H1 (cell line): Measurements from ENCODE around the gene CRY1. TPM values are rescaled to one million over a fixed set of nuclear protein-coding genes. Genes with fewer than 3 reads are reported as not detected.

Experiments used
- CTCF ChIA-PET: fragments of 300-600 bp; sonication (Branson Sonifier 250); formaldehyde crosslinking; loops from one replicate; lab custom pipeline; 2021; ENCODE audit not compliant: partially characterized antibody; lab: Charles Lee
- POLR2A ChIA-PET: fragments of 300-600 bp; sonication (Branson Sonifier 250); formaldehyde crosslinking; loops from one replicate; lab custom pipeline; 2021; ENCODE audit warnings: inconsistent platforms; ENCODE audit not compliant: partially characterized antibody; lab: Charles Lee
- DNase-seq, 2 experiments: peaks; one replicate each; pipeline versions ENCODE4 v3.0.0 to v3.0.0-alpha.2; 2010 to 2022; ENCODE audit warnings: low spot score in 2 of 2, low read depth in 1 of 2, mixed read lengths in 1 of 2
- FAIRE-seq: peaks from 2 replicates; lab custom pipeline; 2011; peaks lifted over from hg19 to GRCh38; lab: Jason Lieb, UNC
- H2AFZ ChIP-seq: 2 replicates; pipeline ENCODE4 v1.8.1; 2012; ENCODE audit warnings: low read length, inconsistent platforms
- H2AK5ac ChIP-seq: 2 replicates; pipeline ENCODE4 v1.6.1; 2013; ENCODE audit warnings: low read depth, low read length
- H2BK120ac ChIP-seq: replicated peaks from 2 replicates; pipeline ENCODE3; 2013; ENCODE audit warnings: low read depth, low read length, inconsistent platforms
- H2BK12ac ChIP-seq: 2 replicates; pipeline ENCODE4 v1.6.1; 2013; ENCODE audit warnings: low read depth, low read length
- H2BK15ac ChIP-seq: 2 replicates; pipeline ENCODE4 v1.6.1; 2013; ENCODE audit warnings: low read length
- H2BK20ac ChIP-seq: 2 replicates; pipeline ENCODE4 v1.6.1; 2013; ENCODE audit warnings: low read length
- H2BK5ac ChIP-seq: 2 replicates; pipeline ENCODE4 v1.6.1; 2013; ENCODE audit warnings: low read depth, low read length
- H3K14ac ChIP-seq: 2 replicates; pipeline ENCODE4 v1.6.1; 2013; ENCODE audit warnings: inconsistent platforms; ENCODE audit not compliant: insufficient read length
- H3K18ac ChIP-seq: 2 replicates; pipeline ENCODE4 v1.6.1; 2013; ENCODE audit warnings: low read length; ENCODE audit errors: extremely low read depth
- H3K23ac ChIP-seq: 2 replicates; pipeline ENCODE4 v1.6.1; 2013; ENCODE audit warnings: inconsistent platforms; ENCODE audit not compliant: insufficient read length
- H3K23me2 ChIP-seq: 2 replicates; pipeline ENCODE4 v1.6.1; 2013; ENCODE audit warnings: low read depth, low read length
- H3K27ac ChIP-seq: 2 replicates; pipeline ENCODE4 v1.6.1; 2011; ENCODE audit warnings: low read depth, low read length, inconsistent platforms
- H3K27me3 ChIP-seq, 4 experiments: replicated peaks in 1 of 4; 1 replicate in 1 of 4; 2 replicates in 3 of 4; pipeline versions ENCODE4 v1.6.1 to v1.8.1; 2011 to 2013; ENCODE audit warnings: low read length in 3 of 4, mild to moderate bottlenecking in 3 of 4, inconsistent platforms in 2 of 4, mixed read lengths in 2 of 4, moderate library complexity in 1 of 4; ENCODE audit not compliant: control insufficient read depth in 3 of 4, insufficient read depth in 3 of 4; ENCODE audit errors: extremely low read depth in 1 of 4
- H3K36me3 ChIP-seq, 4 experiments: 2 replicates each; pipeline versions ENCODE4 v1.6.1 to v1.8.1; 2011 to 2013; ENCODE audit warnings: mild to moderate bottlenecking in 4 of 4, low read length in 3 of 4, moderate library complexity in 2 of 4, control low read depth in 1 of 4, inconsistent platforms in 1 of 4; ENCODE audit not compliant: insufficient read depth in 4 of 4, control insufficient read depth in 2 of 4
- H3K4ac ChIP-seq: replicated peaks from 2 replicates; pipeline ENCODE3; 2013; ENCODE audit warnings: low read length, low read depth, mixed read lengths, inconsistent platforms; ENCODE audit not compliant: insufficient read length
- H3K4me1 ChIP-seq, 4 experiments: replicated peaks in 1 of 4; 1 replicate in 1 of 4; 2 replicates in 3 of 4; pipeline versions ENCODE4 v1.6.1 to v1.8.1; 2011 to 2013; ENCODE audit warnings: low read length in 3 of 4, inconsistent platforms in 2 of 4, mixed read lengths in 1 of 4; ENCODE audit not compliant: insufficient read depth in 4 of 4, control insufficient read depth in 3 of 4
- H3K4me2 ChIP-seq, 2 experiments: 2 replicates each; pipeline versions ENCODE4 v1.6.1 to v1.8.1; 2011 to 2013; ENCODE audit warnings: low read depth in 2 of 2, low read length in 2 of 2, control low read depth in 1 of 2, inconsistent platforms in 1 of 2, mild to moderate bottlenecking in 1 of 2; ENCODE audit not compliant: insufficient read depth in 1 of 2
- H3K4me3 ChIP-seq, 4 experiments: fragments of 200-600, 300-600 bp in 1 of 4; sonication (generic), shearing (Covaris generic), sonication (Bioruptor Twin) in 1 of 4; 2 replicates each; pipeline versions ENCODE4 v1.5.1 to v1.8.1; 2011 to 2016; ENCODE audit warnings: low read length in 4 of 4, low read depth in 3 of 4, control low read depth in 2 of 4, inconsistent platforms in 2 of 4, mild to moderate bottlenecking in 2 of 4, mixed read lengths in 1 of 4, moderate library complexity in 1 of 4; ENCODE audit not compliant: insufficient read depth in 2 of 4; ENCODE audit errors: extremely low read depth in 1 of 4
- H3K56ac ChIP-seq: replicated peaks from 2 replicates; pipeline ENCODE3; 2013; ENCODE audit warnings: low read depth, mild to moderate bottlenecking, mixed read lengths, low read length, inconsistent platforms; ENCODE audit not compliant: insufficient read length
- H3K79me1 ChIP-seq: 2 replicates; pipeline ENCODE4 v1.6.1; 2013; ENCODE audit warnings: low read depth, low read length, control low read depth
- H3K79me2 ChIP-seq, 2 experiments: 2 replicates each; pipeline versions ENCODE4 v1.6.1 to v1.8.1; 2012 to 2013; ENCODE audit warnings: low read length in 2 of 2, mild to moderate bottlenecking in 2 of 2, inconsistent platforms in 1 of 2; ENCODE audit not compliant: insufficient read depth in 2 of 2, control insufficient read depth in 1 of 2
- H3K9ac ChIP-seq, 4 experiments: replicated peaks in 1 of 4; 1 replicate in 1 of 4; 2 replicates in 3 of 4; pipeline versions ENCODE4 v1.6.1 to v1.8.1; 2011 to 2013; ENCODE audit warnings: low read depth in 3 of 4, low read length in 3 of 4, control low read depth in 2 of 4, mild to moderate bottlenecking in 2 of 4, moderate library complexity in 2 of 4, inconsistent platforms in 1 of 4; ENCODE audit errors: extremely low read depth in 1 of 4
- H3K9me3 ChIP-seq, 2 experiments: 2 replicates each; pipeline versions ENCODE4 v1.6.1 to v1.8.1; 2012 to 2013; ENCODE audit warnings: mild to moderate bottlenecking in 2 of 2, moderate library complexity in 2 of 2, control low read depth in 1 of 2, inconsistent platforms in 1 of 2, low read depth in 1 of 2, low read length in 1 of 2, mixed read lengths in 1 of 2; ENCODE audit not compliant: insufficient read depth in 2 of 2
- H4K20me1 ChIP-seq, 2 experiments: replicated peaks in 1 of 2; 2 replicates each; pipeline versions ENCODE3 to v1.8.1; 2011 to 2013; ENCODE audit warnings: inconsistent platforms in 2 of 2, low read length in 2 of 2, mild to moderate bottlenecking in 1 of 2; ENCODE audit not compliant: insufficient read depth in 2 of 2, control insufficient read depth in 1 of 2
- H4K5ac ChIP-seq: 2 replicates; pipeline ENCODE4 v1.6.1; 2013; ENCODE audit warnings: low read length, low read depth, mixed read lengths, inconsistent platforms; ENCODE audit not compliant: insufficient read length
- H4K8ac ChIP-seq: 2 replicates; pipeline ENCODE4 v1.8.0; 2013; ENCODE audit warnings: mild to moderate bottlenecking, moderate library complexity, low read length, inconsistent platforms; ENCODE audit not compliant: insufficient read depth; ENCODE audit errors: extremely low read depth
- H4K91ac ChIP-seq: replicated peaks from 2 replicates; pipeline ENCODE3; 2013; ENCODE audit warnings: low read length, mixed read lengths, inconsistent platforms; ENCODE audit not compliant: insufficient read length
- CHD1 ChIP-seq: IDR thresholded peaks from 2 replicates; pipeline ENCODE4 v1.6.1; 2012; ENCODE audit warnings: low read depth, low read length, improper control_type of control experiment
- EP300 ChIP-seq, 2 experiments: IDR thresholded peaks; 1 replicate in 1 of 2; 2 replicates in 1 of 2; pipeline ENCODE4 v1.6.1; 2011 to 2012; ENCODE audit warnings: low read depth in 2 of 2, low read length in 2 of 2, mild to moderate bottlenecking in 2 of 2, borderline replicate concordance in 1 of 2, inconsistent platforms in 1 of 2, moderate library complexity in 1 of 2
- GABPA ChIP-seq: IDR thresholded peaks from 2 replicates; pipeline ENCODE4 v1.6.1; 2011; ENCODE audit warnings: mild to moderate bottlenecking, low read length, moderate library complexity, borderline replicate concordance; ENCODE audit not compliant: insufficient read depth
- KDM1A ChIP-seq: fragments of 200-600, 300-600 bp; sonication (generic); IDR thresholded peaks from 2 replicates; pipeline ENCODE4 v1.7.1; 2016; ENCODE audit warnings: mild to moderate bottlenecking, low read length, borderline replicate concordance
- NANOG ChIP-seq: IDR thresholded peaks from 2 replicates; pipeline ENCODE4 v1.6.1; 2011; ENCODE audit warnings: low read length, low read depth, mild to moderate bottlenecking, inconsistent platforms; ENCODE audit not compliant: insufficient read depth, poor library complexity, severe bottlenecking
- RAD21 ChIP-seq, 2 experiments: IDR thresholded peaks in 1 of 2; conservative IDR thresholded peaks in 1 of 2; 2 replicates each; pipeline ENCODE4 v1.6.1; 2011; ENCODE audit warnings: low read depth in 2 of 2, low read length in 2 of 2, improper control_type of control experiment in 1 of 2, inconsistent platforms in 1 of 2, mild to moderate bottlenecking in 1 of 2, moderate library complexity in 1 of 2
- SP1 ChIP-seq: IDR thresholded peaks from 2 replicates; pipeline ENCODE4 v1.6.1; 2011; ENCODE audit warnings: low read depth, low read length
- TAF1 ChIP-seq: IDR thresholded peaks from 2 replicates; pipeline ENCODE4 v1.6.1; 2011; ENCODE audit warnings: mild to moderate bottlenecking, low read depth, low read length
- WGBS, 2 experiments: shearing (Covaris generic) in 1 of 2; methylation state at CpG; one replicate each; pipeline versions ENCODE4 v1.1.6 to v1.1.7; 2013 to 2015; ENCODE audit warnings: low lambda C conversion rate in 2 of 2, mixed read lengths in 2 of 2, inconsistent platforms in 1 of 2, low coverage in 1 of 2, missing lambda C conversion rate in 1 of 2; ENCODE audit not compliant: insufficient replicate concordance in 2 of 2, insufficient coverage in 1 of 2, insufficient read length in 1 of 2; ENCODE audit errors: extremely low coverage in 1 of 2, missing lambda C conversion rate in 1 of 2; 5-methylcytosine and 5-hydroxymethylcytosine counted together
- polyA plus RNA-seq, 7 experiments: library from polyadenylated mRNA; depleted of rRNA in 3 of 7; stranded (reverse) in 5 of 7; unstranded in 2 of 7; fragments of >200 nt in 5 of 7; fragments of 200-250 nt in 2 of 7; gene quantifications; 1 replicate in 5 of 7; 2 replicates in 1 of 7; 4 replicates in 1 of 7; pipeline versions ENCODE4 v1.2.1 to v1.2.3, GENCODE V29; 2011 to 2013; ENCODE audit warnings: missing spikeins in 2 of 7, mixed read lengths in 2 of 7
- total RNA-seq: library from RNA; stranded (reverse); fragmentation: NEBNext Ultra II Directional; extraction: Animal tissue kit (Norgen Biotek cat#: 25700); gene quantifications from 2 replicates; pipeline ENCODE4 v1.2.1, GENCODE V29; 2021
- TF ChIP-seq, protein P1 (sequence below): IDR thresholded peaks from 2 replicates; pipeline ENCODE4 v1.6.1; 2011; ENCODE audit warnings: low read depth, mild to moderate bottlenecking, low read length; ENCODE audit not compliant: insufficient read depth

CRY1 gene
- total and polyA plus RNA-seq, 2 of the 8 experiments (the other 6 are each of a cell fraction or from before 2014, with no cell fraction given) = 13.6 to 25.1 TPM

DNA sequence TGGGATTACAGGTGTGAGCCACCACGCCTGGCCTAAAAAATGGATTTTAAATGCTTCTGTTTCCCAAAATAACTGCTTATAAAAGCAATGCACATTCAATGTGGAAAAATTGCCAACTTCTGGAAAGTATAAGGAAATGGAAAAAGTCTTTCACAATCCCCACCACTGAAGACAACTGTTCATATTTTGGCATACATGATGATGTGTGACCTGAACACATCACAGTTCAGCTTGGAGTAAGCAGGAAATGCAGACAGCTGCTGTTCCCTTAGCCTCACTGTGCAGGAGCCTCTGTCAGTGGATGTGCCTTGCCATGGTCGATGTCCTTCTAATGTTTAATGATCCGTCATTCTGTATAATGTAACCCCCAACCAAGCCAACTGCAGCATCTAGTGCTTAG, 111.6 kb downstream of the CRY1 start:
- ChIA-PET POLR2A (no interaction called here), CTCF (no interaction called here)

More for the DNA sequence above, 111.6 kb downstream of the CRY1 start:
- H4K20me1 ChIP-seq = no peaks in the 10 kb centered on the region
- H3K4me3 ChIP-seq = no peak overlapping the region
- no peak overlapping the region for H2AK5ac ChIP-seq
- peaks cover 0 to 5% (median 1%) of the 10 kb centered on the region in 4 experiments; a peak in 2 of 7 replicates for H3K4me1 ChIP-seq
- H3K9ac ChIP-seq = no peak overlapping the region; a peak in 1 of 7 replicates
- H2BK120ac ChIP-seq = no peak overlapping the region
- H3K36me3 ChIP-seq = peaks cover 0 to 4% (median 0%) of the 10 kb centered on the region in 4 experiments; a peak in 2 of 8 replicates
- no peak overlapping the region for H3K23ac ChIP-seq
- no peaks in the 10 kb centered on the region for H3K79me1 ChIP-seq
- H2BK12ac ChIP-seq = no peak overlapping the region
- DNase-seq = no peak
- H3K14ac ChIP-seq = no peak overlapping the region
- no peak overlapping the region for H3K18ac ChIP-seq
- H2BK15ac ChIP-seq = no peak overlapping the region
- 83% methylated on average over 3 of the region's 3 CpGs; no CpG with 5 or more reads in 1 of the 2 experiments for WGBS, 2 experiments
- H3K9me3 ChIP-seq = no peaks in the 10 kb centered on the region
- no peak overlapping the region for H4K5ac ChIP-seq
- no peak overlapping the region for H4K91ac ChIP-seq
- H3K27ac ChIP-seq = no peak overlapping the region
- no peak overlapping the region for H2BK20ac ChIP-seq
- no peak for FAIRE-seq
- H2BK5ac ChIP-seq = no peak overlapping the region
- H3K23me2 ChIP-seq = peaks cover 4% of the 10 kb centered on the region; the same call in 1 of the 2 replicates
- no peak overlapping the region for H4K8ac ChIP-seq
- no peak overlapping the region for H3K56ac ChIP-seq
- no peak overlapping the region for H2AFZ ChIP-seq
- no peak overlapping the region for H3K4me2 ChIP-seq
- no peaks in the 10 kb centered on the region for H3K79me2 ChIP-seq
- no peak overlapping the region for H3K4ac ChIP-seq
- TF ChIP-seq KDM1A = no peak
- no peak for TF ChIP-seq SP1
- no peak for TF ChIP-seq RAD21 (IDR thresholded peaks at IDR 0.05 in 1 of 2, conservative IDR thresholded peaks at IDR 0.05 in 1 of 2; ENCODE audit: low read depth in 2 of 2, low read length in 2 of 2)
- no peak for TF ChIP-seq GABPA
- TF ChIP-seq, protein P1, sequence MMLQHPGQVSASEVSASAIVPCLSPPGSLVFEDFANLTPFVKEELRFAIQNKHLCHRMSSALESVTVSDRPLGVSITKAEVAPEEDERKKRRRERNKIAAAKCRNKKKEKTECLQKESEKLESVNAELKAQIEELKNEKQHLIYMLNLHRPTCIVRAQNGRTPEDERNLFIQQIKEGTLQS = no peak
- TF ChIP-seq EP300 (IDR thresholded peaks at IDR 0.05; ENCODE audit: borderline replicate concordance in 1 of 2, low read depth in 2 of 2, low read length in 2 of 2) = no peak
- TF ChIP-seq CHD1 = no peak
- no peak for TF ChIP-seq TAF1
- no peak for TF ChIP-seq NANOG
- H3K27me3 ChIP-seq = no peaks in the 10 kb centered on the region; a peak in 1 of 7 replicates
